ENCODE measurements around the gene GSTA5. TPM values are rescaled to one million over a fixed set of nuclear protein-coding genes. Genes with fewer than 3 reads are reported as not detected.
"Not testable (repeated sequence)": the region's sequence is repeated elsewhere in the genome, so short reads cannot be mapped to it uniquely, and the experiment has no call there.

GSTA5 gene
- total RNA-seq, 2 donors from 2014 or later, result not detected

GRCh38 chr6:52802806-52803205, 37.8 kb downstream of the GSTA5 start:
- Histone ChIP-seq H3K9me3 (no peaks in the 10 kb centered on the region), H3K27ac (no peak overlapping the region), H3K4me1 (replicated peaks) (no peaks in the 10 kb centered on the region), H3K27me3 (replicated peaks; ENCODE audit: insufficient read depth) (no peaks in the 10 kb centered on the region), H3K4me3 (no peak overlapping the region), H3K36me3 (no peaks in the 10 kb centered on the region)
- intact Hi-C loops (cut with DNase I), result no loop called here
- DNase-seq (ENCODE audit: low spot score), result no peak
- TF ChIP-seq CTCF (IDR thresholded peaks at IDR 0.05) (no peak), POLR2A (IDR thresholded peaks at IDR 0.05) (no peak), POLR2AphosphoS5 (IDR thresholded peaks at IDR 0.05) (no peak)
- WGBS, result 100% methylated on average over 1 of the region's 1 CpG

GRCh38 chr6:52801188-52801841, 39.3 kb downstream of the GSTA5 start:
- WGBS, result 84% methylated on average over 2 of the region's 2 CpGs
- Histone ChIP-seq H3K27ac (no peak overlapping the region), H3K4me3 (no peak overlapping the region), H3K9me3 (no peaks in the 10 kb centered on the region), H3K27me3 (replicated peaks; ENCODE audit: insufficient read depth) (no peaks in the 10 kb centered on the region), H3K4me1 (replicated peaks) (no peaks in the 10 kb centered on the region), H3K36me3 (no peaks in the 10 kb centered on the region)
- intact Hi-C loops (cut with DNase I), result no loop called here
- no peak for TF ChIP-seq CTCF (IDR thresholded peaks at IDR 0.05)
- no peak for TF ChIP-seq POLR2AphosphoS5 (IDR thresholded peaks at IDR 0.05)
- TF ChIP-seq POLR2A (IDR thresholded peaks at IDR 0.05), result no peak
- DNase-seq (ENCODE audit: low spot score), result no peak

- H3K27me3 ChIP-seq (replicated peaks; ENCODE audit: insufficient read depth); H3K36me3 ChIP-seq; H3K27ac ChIP-seq; DNase-seq (ENCODE audit: low spot score); H3K9me3 ChIP-seq; H3K4me3 ChIP-seq; intact Hi-C loops (cut with DNase I); H3K4me1 ChIP-seq (replicated peaks): not testable (repeated sequence)
- 90% methylated on average over 1 of the region's 1 CpG for WGBS
Observed at GRCh38 chr6:52799272-52799671, 41.3 kb downstream of the GSTA5 start.

- H3K27me3 ChIP-seq (replicated peaks; ENCODE audit: insufficient read depth); DNase-seq (ENCODE audit: low spot score); H3K4me1 ChIP-seq (replicated peaks); H3K36me3 ChIP-seq; H3K4me3 ChIP-seq; intact Hi-C loops (cut with DNase I); H3K27ac ChIP-seq; H3K9me3 ChIP-seq: not testable (repeated sequence)
- WGBS, result 36% methylated on average over 2 of the region's 2 CpGs
Observed at GRCh38 chr6:52794366-52794765, 46.2 kb downstream of the GSTA5 start.

GRCh38 chr6:52790861-52791260, 49.8 kb downstream of the GSTA5 start:
- TF ChIP-seq POLR2A (IDR thresholded peaks at IDR 0.05) (no peak), CTCF (IDR thresholded peaks at IDR 0.05) (no peak)
- Histone ChIP-seq H3K27me3 (replicated peaks; ENCODE audit: insufficient read depth) (no peaks in the 10 kb centered on the region), H3K4me3 (no peak overlapping the region), H3K36me3 (no peaks in the 10 kb centered on the region), H3K27ac (no peak overlapping the region), H3K4me1 (replicated peaks) (no peaks in the 10 kb centered on the region), H3K9me3 (no peaks in the 10 kb centered on the region)
- intact Hi-C loops (cut with DNase I), result no loop called here
- no peak for DNase-seq (ENCODE audit: low spot score)
- WGBS, result 0% methylated on average over 1 of the region's 1 CpG

GRCh38 chr6:52789658-52790057, 51.0 kb downstream of the GSTA5 start:
- H3K9me3 ChIP-seq; H3K27me3 ChIP-seq (replicated peaks; ENCODE audit: insufficient read depth); H3K27ac ChIP-seq; H3K4me1 ChIP-seq (replicated peaks); intact Hi-C loops (cut with DNase I); H3K4me3 ChIP-seq; DNase-seq (ENCODE audit: low spot score); H3K36me3 ChIP-seq: not testable (repeated sequence)
- WGBS, result 94% methylated on average over 1 of the region's 1 CpG
